Measurements from ENCODE around the gene ZNF117. TPM values are rescaled to one million over a fixed set of nuclear protein-coding genes. Genes with fewer than 3 reads are reported as not detected.

Gene ZNF117
- total and polyA plus RNA-seq, 2 of the 8 experiments (the other 6 are each of a cell fraction or from before 2014, with no cell fraction given) = 2.9 to 13.0 TPM

GRCh38 chr7:64999165-65000004 is 8.5 kb upstream of the ZNF117 start:
- H3K4me3 ChIP-seq (ENCODE audit: extremely low read depth in 1 of 4, insufficient read depth in 2 of 4, low read depth in 3 of 4, low read length in 4 of 4) = no peak overlapping the region
- H2BK15ac ChIP-seq (ENCODE audit: low read length) = no peak overlapping the region
- H3K23me2 ChIP-seq (ENCODE audit: low read depth, low read length) = no peaks in the 10 kb centered on the region
- peak overlapping the region in 1 of 2 experiments; percentile 63; a peak in 1 of 4 replicates for H3K4me2 ChIP-seq (ENCODE audit: insufficient read depth in 1 of 2, low read depth in 2 of 2, low read length in 2 of 2)
- no peak overlapping the region for H2BK12ac ChIP-seq (ENCODE audit: low read depth, low read length)
- FAIRE-seq (no peak), DNase-seq (ENCODE audit: low read depth in 1 of 2, low spot score in 2 of 2) (no peak)
- H3K18ac ChIP-seq (ENCODE audit: extremely low read depth, low read length) = no peak overlapping the region
- H2AK5ac ChIP-seq (ENCODE audit: low read depth, low read length) = no peak overlapping the region
- H3K9me3 ChIP-seq (ENCODE audit: insufficient read depth in 2 of 2, low read depth in 1 of 2, low read length in 1 of 2) = peaks cover 30 to 38% of the 10 kb centered on the region in 2 experiments
- no peak overlapping the region for H3K56ac ChIP-seq (replicated peaks; ENCODE audit: insufficient read length, low read depth, low read length)
- no peak overlapping the region for H3K9ac ChIP-seq (replicated peaks in 1 of 4; ENCODE audit: extremely low read depth in 1 of 4, low read depth in 3 of 4, low read length in 3 of 4)
- no peak overlapping the region for H2BK5ac ChIP-seq (ENCODE audit: low read depth, low read length)
- H3K14ac ChIP-seq (ENCODE audit: insufficient read length) = no peak overlapping the region
- peaks cover 0 to 32% of the 10 kb centered on the region in 2 experiments; a peak in 3 of 4 replicates for H3K79me2 ChIP-seq (ENCODE audit: control insufficient read depth in 1 of 2, insufficient read depth in 2 of 2, low read length in 2 of 2)
- H2BK20ac ChIP-seq (ENCODE audit: low read length) = no peak overlapping the region
- no peak overlapping the region for H4K8ac ChIP-seq (ENCODE audit: extremely low read depth, insufficient read depth, low read length)
- peaks cover 6% of the 10 kb centered on the region for H3K79me1 ChIP-seq (ENCODE audit: low read depth, low read length)
- ChIA-PET CTCF (ENCODE audit: partially characterized antibody) (no interaction called here), POLR2A (ENCODE audit: partially characterized antibody) (no interaction called here)
- H3K27me3 ChIP-seq (replicated peaks in 1 of 4; ENCODE audit: control insufficient read depth in 3 of 4, extremely low read depth in 1 of 4, insufficient read depth in 3 of 4, low read length in 3 of 4) = no peaks in the 10 kb centered on the region
- H3K23ac ChIP-seq (ENCODE audit: insufficient read length) = no peak overlapping the region
- peaks cover 2 to 22% (median 6%) of the 10 kb centered on the region in 4 experiments; a peak in 6 of 8 replicates for H3K36me3 ChIP-seq (ENCODE audit: control insufficient read depth in 2 of 4, insufficient read depth in 4 of 4, low read length in 3 of 4)
- no peak overlapping the region for H3K27ac ChIP-seq (ENCODE audit: low read depth, low read length)
- H4K91ac ChIP-seq (replicated peaks; ENCODE audit: insufficient read length, low read length) = no peak overlapping the region
- no peak overlapping the region for H4K5ac ChIP-seq (ENCODE audit: insufficient read length, low read depth, low read length)
- no peak overlapping the region for H2AFZ ChIP-seq (ENCODE audit: low read length)
- peaks cover 2 to 7% (median 4%) of the 10 kb centered on the region in 4 experiments; a peak in 5 of 7 replicates for H3K4me1 ChIP-seq (replicated peaks in 1 of 4; ENCODE audit: control insufficient read depth in 3 of 4, insufficient read depth in 4 of 4, low read length in 3 of 4)
- no peak overlapping the region for H3K4ac ChIP-seq (replicated peaks; ENCODE audit: insufficient read length, low read depth, low read length)
- H2BK120ac ChIP-seq (replicated peaks; ENCODE audit: low read depth, low read length) = no peak overlapping the region
- no peaks in the 10 kb centered on the region for H4K20me1 ChIP-seq (replicated peaks in 1 of 2; ENCODE audit: control insufficient read depth in 1 of 2, insufficient read depth in 2 of 2, low read length in 2 of 2)
- WGBS, 2 experiments (ENCODE audit: extremely low coverage in 1 of 2, insufficient coverage in 1 of 2, insufficient read length in 1 of 2, insufficient replicate concordance in 2 of 2, low coverage in 1 of 2, low lambda C conversion rate in 2 of 2, missing lambda C conversion rate in 1 of 2) = 88% methylated on average over 11 of the region's 11 CpGs; no CpG with 5 or more reads in 1 of the 2 experiments
- no peak for TF ChIP-seq EP300 (IDR thresholded peaks at IDR 0.05; ENCODE audit: borderline replicate concordance in 1 of 2, low read depth in 2 of 2, low read length in 2 of 2)
- no peak for TF ChIP-seq EGR1 (IDR thresholded peaks at IDR 0.05; ENCODE audit: borderline replicate concordance, low read depth, low read length)
- TF ChIP-seq PHF8 (conservative IDR thresholded peaks at IDR 0.05; ENCODE audit: low read depth, low read length) = no peak
- no peak for TF ChIP-seq RNF2 (IDR thresholded peaks at IDR 0.05; ENCODE audit: borderline replicate concordance, low read depth, low read length, missing control alignments, poor library complexity, severe bottlenecking)
- TF ChIP-seq GTF2F1 (IDR thresholded peaks at IDR 0.05; ENCODE audit: borderline replicate concordance, low read depth, low read length) = no peak
- TF ChIP-seq, protein P1, sequence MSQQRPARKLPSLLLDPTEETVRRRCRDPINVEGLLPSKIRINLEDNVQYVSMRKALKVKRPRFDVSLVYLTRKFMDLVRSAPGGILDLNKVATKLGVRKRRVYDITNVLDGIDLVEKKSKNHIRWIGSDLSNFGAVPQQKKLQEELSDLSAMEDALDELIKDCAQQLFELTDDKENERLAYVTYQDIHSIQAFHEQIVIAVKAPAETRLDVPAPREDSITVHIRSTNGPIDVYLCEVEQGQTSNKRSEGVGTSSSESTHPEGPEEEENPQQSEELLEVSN (IDR thresholded peaks at IDR 0.05) = no peak
- no peak for TF ChIP-seq EZH2 (IDR thresholded peaks at IDR 0.05; ENCODE audit: low read depth, low read length, severe bottlenecking)
- TF ChIP-seq SIRT6 (IDR thresholded peaks at IDR 0.05; ENCODE audit: low read length) = no peak
- TF ChIP-seq RAD21 (IDR thresholded peaks at IDR 0.05 in 1 of 2, conservative IDR thresholded peaks at IDR 0.05 in 1 of 2; ENCODE audit: low read depth in 2 of 2, low read length in 2 of 2) = no peak
